GM21390 (cell line): ENCODE measurements around the gene SPOCK2.
"Not testable (repeated sequence)": the region's sequence is repeated elsewhere in the genome, so short reads cannot be mapped to it uniquely, and the experiment has no call there.

Experiments
- ATAC-seq: cut with Tn5 transposase; IDR thresholded peaks from one replicate; pipeline ENCODE4 v1.9.1; 2021; ENCODE audit not compliant: unreplicated experiment

Gene SPOCK2

GRCh38 chr10:72087969-72088888 is at the start of gene SPOCK2:
SPOCK2 (minus strand) TSS chr10:72088551; CDS start chr10:72088328, 223 bp downstream.
- no peak for ATAC-seq

- no peak for ATAC-seq
Observed at GRCh38 chr10:72137583-72137982, 49.2 kb upstream of the SPOCK2 start.

GRCh38 chr10:72136225-72136624 is 47.9 kb upstream of the SPOCK2 start:
- not testable (repeated sequence) for ATAC-seq

- no peak for ATAC-seq
Observed at GRCh38 chr10:72134785-72135767, 46.7 kb upstream of the SPOCK2 start.

- ATAC-seq: peak; percentile 82
Observed at GRCh38 chr10:72133517-72133916, 45.2 kb upstream of the SPOCK2 start.

GRCh38 chr10:72132854-72133253 is 44.5 kb upstream of the SPOCK2 start:
- ATAC-seq: no peak

GRCh38 chr10:72127571-72127970 is 39.2 kb upstream of the SPOCK2 start:
- no peak for ATAC-seq

GRCh38 chr10:72126872-72127232 is 38.5 kb upstream of the SPOCK2 start:
- no peak for ATAC-seq

GRCh38 chr10:72126184-72126871 is 38.0 kb upstream of the SPOCK2 start:
- ATAC-seq: no peak

- no peak for ATAC-seq
Observed at GRCh38 chr10:72124989-72125388, 36.6 kb upstream of the SPOCK2 start.

GRCh38 chr10:72124381-72124780 is 36.0 kb upstream of the SPOCK2 start:
- no peak for ATAC-seq

- no peak for ATAC-seq
Observed at GRCh38 chr10:72123616-72124015, 35.3 kb upstream of the SPOCK2 start.

- no peak for ATAC-seq
Observed at GRCh38 chr10:72122221-72122620, 33.9 kb upstream of the SPOCK2 start.

- no peak for ATAC-seq
Observed at GRCh38 chr10:72121389-72121788, 33.0 kb upstream of the SPOCK2 start.

GRCh38 chr10:72116372-72116771 is 28.0 kb upstream of the SPOCK2 start:
- ATAC-seq: no peak

- ATAC-seq: no peak
Observed at GRCh38 chr10:72114706-72115450, 26.5 kb upstream of the SPOCK2 start.

- ATAC-seq: no peak
Observed at GRCh38 chr10:72110673-72111401, 22.5 kb upstream of the SPOCK2 start.

- ATAC-seq: no peak
Observed at GRCh38 chr10:72109636-72110157, 21.3 kb upstream of the SPOCK2 start.
